ENCODE measurements around the gene TREML2. TPM values are rescaled to one million over a fixed set of nuclear protein-coding genes. Genes with fewer than 3 reads are reported as not detected.
"Not testable (repeated sequence)": the region's sequence is repeated elsewhere in the genome, so short reads cannot be mapped to it uniquely, and the experiment has no call there.

TREML2 gene, protein sequence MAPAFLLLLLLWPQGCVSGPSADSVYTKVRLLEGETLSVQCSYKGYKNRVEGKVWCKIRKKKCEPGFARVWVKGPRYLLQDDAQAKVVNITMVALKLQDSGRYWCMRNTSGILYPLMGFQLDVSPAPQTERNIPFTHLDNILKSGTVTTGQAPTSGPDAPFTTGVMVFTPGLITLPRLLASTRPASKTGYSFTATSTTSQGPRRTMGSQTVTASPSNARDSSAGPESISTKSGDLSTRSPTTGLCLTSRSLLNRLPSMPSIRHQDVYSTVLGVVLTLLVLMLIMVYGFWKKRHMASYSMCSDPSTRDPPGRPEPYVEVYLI
- not detected in 2 replicates for total RNA-seq

DNA sequence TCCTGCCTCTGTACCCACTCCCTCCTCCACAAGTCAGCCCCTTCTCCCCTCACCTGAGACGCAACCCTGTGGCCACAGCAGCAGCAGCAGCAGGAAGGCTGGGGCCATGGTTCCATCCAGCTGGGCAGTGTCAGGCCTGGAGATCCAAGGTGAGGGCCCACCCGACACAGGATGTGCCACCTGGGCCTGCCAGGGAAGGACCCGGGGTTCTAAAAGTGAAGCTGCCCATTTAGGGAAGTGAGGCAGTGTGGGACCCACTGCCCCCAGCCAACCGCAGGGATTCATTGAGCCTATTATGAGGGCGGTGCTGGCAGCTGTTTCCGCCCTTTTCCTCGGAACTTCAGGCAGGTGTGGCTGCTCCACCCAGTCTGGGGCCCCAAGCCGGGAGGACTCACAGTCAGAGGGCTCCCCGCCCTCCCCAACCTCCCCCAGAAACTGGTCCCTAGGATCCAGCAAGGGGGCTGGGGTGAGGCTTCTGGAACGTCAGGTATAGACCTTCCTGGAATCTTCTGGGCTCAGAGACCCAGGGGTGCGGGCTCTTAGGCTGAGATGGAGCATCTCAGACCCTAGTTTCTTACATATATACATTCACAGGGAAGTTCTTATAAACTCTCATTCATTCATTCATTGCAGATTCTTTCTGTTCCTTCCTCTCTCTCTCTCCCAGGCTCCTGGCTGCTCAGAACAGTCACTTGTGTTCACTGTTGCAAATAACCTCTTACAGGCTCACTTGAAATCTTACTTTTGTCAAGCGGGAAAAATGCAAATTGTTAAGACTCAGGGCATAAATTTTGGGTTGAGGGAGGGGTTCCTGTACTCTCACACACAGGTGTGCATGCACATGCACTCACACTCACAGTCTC lies at the start of gene TREML2:
Gene TREML2 (minus strand): TSS at position 249 of the 863 bp plus-strand sequence. CDS start 141 bp downstream, at position 108.
- no peak for DNase-seq (ENCODE audit: low read depth in 2 of 2)

DNA sequence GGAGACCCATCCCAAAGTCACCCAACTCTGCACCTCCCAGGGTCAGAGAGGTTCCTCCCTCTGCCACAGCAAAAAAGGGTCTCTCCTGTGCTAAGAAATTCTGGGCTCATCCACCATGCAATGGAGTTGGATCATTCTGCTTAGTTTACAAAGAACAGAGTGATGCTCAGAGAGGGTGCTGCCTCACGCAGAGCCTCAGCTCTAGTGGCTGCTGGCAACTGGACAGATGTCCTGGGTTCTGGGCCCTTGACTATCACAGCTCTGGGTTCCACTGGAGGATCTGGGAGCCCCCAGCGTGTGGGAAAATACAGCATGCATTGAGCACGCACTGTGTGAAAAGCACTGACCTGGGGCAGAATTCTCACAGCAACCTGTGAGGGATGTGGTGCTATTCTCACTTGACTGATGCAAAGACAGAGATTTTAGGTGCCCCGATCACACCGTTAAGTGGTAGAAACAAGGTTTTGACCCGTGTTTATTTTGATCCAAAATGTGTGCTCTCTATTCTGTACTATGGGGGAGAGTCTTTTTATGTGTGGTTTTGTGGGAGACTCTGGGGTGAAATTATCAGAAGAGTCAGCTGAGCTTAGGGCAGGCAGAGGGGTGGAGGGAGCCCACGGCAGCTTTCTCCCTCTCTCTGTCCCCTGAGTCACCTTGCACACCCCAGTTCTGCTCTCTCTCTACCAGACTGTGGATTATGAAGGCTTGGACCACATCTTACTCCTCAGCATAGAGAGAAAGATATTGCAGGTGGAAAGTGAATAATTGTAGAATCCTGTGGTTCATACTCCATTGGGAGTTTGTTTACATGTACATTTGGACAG lies 47.1 kb upstream of the TREML2 start:
- no peak for DNase-seq (ENCODE audit: low read depth in 2 of 2)

DNA sequence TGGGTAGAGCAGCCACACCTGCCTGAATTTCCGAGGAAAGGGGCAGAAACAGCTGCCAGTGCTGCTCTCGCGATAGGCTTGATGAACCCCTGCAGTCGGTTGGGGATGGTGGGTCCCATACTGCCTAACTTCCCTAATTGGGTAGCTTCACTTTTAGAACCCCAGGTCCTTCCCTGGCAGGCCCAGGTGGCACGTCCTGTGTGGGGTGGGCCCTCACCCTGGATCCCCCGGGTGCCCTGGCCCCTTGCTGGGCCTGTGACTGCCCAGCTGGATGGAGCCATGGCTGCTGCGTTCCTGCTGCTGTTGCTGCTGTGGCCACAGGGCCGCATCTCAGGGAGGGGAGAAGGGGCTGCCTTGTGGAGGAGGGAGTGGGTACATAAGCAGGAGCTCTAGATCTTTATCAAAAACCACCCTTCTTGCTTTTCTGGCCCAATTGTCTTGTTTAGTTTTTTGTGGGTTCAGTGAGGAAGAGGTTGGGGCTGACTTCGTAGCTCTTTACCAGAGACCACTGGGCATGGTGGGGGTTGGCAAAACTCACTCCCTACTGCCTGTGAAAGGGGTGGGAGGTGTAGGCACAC lies 46.4 kb upstream of the TREML2 start:
- no peak for DNase-seq (ENCODE audit: low read depth in 2 of 2)

DNA sequence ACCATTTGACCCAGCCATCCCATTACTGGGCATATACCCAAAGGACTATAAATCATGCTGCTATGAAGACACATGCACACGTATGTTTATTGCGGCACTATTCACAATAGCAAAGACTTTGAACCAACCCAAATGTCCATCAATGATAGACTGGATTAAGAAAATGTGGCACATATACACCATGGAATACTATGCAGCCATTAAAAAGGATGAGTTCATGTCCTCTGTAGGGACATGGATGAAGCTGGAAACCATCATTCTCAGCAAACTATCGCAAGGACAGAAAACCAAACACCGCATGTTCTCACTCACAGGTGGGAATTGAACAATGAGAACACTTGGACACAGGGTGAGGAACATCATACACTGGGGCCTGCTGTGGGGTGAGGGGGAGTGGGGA lies 45.6 kb upstream of the TREML2 start:
- not testable (repeated sequence) for DNase-seq (ENCODE audit: low read depth in 2 of 2)

DNA sequence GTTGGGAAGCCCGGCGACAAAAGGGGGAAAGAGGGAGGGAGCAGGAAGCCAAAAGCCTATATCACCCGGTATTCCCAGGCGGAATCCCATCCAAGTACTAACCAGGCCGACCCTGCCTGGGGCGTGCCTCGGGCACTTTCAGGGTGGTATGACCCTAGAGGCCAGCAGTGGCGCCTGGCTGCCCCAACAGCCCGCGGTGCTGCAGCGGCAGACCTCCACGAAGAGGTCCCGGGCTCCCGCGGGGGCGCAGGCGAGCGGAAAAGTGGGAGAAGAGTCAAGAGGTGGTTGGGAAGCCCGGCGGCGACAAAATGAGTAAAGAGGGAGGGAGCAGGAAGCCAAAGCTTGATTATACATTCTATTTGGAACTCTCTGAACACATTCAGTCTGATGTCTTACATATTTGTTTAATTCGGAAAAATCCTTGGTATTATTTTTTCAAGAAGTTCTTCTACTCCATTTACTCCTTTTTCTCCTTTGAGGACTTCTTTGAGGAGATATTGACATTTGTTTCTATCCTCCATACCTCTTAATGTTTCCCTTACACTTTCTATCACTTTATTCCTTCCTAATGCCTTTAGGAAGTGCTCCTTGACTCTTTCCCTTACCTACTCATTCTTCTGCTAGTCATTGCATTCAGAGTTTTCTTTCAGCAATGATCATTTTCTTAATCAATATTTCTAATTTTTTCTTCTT lies 38.7 kb upstream of the TREML2 start:
- no peak for DNase-seq (ENCODE audit: low read depth in 2 of 2)

DNA sequence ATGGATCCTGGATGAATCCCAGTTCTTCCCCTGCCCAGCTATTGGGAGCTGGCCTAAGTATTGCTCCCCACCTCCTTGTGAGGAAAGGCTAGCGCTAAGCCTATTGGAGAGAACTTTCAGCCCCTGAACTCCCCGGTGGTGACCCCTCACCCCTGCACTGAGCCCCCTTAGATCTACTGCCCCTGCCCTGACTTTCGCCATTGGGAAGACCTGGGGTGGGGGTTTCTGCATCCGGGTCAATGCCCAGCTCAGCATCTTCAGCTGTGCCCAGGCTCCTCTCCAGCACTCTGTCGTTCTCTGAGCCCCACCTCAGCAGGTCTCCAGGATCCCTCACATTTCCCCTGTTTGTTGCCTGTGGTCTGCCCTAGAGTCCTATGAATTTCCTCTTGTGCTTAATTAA lies 36.2 kb upstream of the TREML2 start:
- no peak for DNase-seq (ENCODE audit: low read depth in 2 of 2)

DNA sequence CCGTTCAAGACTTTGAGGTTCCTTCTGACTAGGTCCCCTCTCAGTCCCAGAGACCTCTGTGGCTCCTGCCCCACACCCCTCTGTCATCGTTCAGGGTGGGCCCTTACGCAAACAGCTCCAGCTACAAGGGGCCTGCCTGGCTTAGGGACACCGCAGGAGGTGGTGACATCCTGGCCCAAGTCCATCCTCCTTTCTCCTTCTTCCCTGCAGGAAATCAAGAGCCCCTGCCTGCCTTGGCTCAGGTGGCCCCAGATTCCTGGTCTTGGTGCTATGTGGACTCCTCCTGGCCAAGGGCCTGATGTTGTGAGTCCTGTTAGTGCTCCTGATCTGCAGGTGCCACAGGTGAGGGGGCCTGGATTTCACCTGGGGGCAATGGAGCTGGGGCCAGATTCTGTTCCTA lies 35.3 kb upstream of the TREML2 start:
- DNase-seq (ENCODE audit: low read depth in 2 of 2), result no peak

DNA sequence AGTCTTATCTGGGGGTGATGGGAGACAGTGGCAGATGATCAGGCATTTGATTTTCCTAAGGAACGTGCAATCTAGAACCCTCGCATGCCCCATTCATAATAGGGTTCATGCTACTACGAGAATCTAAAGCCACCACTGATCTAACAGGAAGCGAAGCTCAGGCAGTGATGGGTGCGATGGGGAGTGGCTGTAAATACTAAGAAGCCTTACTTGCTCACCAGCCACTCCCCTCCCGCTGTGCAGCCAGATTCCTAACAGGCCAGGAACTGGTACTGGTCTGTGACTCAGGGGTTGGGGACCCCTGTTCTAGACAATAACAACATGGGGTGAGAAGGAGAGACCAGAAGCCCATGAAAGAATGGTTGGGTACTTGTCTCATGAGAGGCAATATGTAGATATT lies 31.7 kb upstream of the TREML2 start:
- no peak for DNase-seq (ENCODE audit: low read depth in 2 of 2)

DNA sequence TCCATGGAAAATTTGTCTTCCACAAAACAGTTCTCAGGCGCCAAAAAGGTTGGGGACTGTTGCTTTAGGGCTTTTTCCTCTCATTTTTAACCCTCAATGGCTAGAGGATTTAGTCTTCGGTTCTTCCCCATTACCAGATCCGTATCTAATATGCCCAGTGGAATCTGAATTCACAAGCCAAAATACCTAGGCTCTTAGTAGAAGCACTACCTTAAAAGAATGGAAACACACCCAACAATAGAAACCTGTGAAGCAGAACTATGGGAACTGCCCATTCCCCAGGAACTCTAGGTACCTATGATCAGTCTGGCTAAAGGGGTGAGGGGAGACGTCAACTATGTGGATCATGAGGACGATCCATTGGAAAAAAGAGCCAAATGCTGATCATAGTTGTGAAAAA lies 30.3 kb upstream of the TREML2 start:
- DNase-seq (ENCODE audit: low read depth in 2 of 2), result no peak

DNA sequence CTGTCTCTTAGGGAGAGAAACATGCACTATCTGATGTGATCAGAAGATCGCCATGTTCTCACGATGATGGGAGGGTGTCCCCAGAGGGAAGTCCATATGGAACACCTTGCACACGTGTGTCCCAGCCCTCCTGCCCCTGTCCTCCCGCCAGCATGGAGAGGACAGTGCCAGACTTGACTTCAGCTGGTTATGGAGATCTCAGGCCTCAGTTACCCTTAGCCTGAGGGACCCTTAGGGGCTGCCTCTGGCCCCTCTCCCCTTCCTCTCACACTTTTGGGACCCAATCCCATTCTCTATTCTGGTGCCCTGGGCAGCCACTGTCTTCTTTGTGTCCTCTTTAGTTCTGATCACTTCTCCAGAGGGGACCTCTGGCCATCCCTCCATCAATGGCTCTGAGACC lies 28.8 kb upstream of the TREML2 start:
- DNase-seq (ENCODE audit: low read depth in 2 of 2), result no peak

DNA sequence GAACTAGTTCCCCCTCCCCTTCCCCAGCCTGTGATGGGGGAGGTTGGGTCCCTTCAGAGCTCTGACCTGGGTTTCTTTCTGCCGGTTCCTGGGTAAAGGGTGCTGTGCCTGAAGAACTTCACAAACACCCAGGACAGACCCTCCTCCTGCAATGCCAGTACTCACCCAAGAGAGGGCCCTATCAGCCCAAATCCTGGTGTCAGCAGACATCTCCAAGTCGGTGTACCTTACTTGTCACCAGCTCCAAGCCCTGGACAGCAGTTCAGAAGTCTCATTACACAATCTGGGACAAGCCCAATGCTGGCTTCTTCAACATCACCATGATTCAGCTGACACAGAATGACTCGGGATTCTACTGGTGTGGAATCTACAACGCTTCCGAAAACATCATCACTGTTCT lies 27.7 kb upstream of the TREML2 start:
- DNase-seq (ENCODE audit: low read depth in 2 of 2), result no peak

DNA sequence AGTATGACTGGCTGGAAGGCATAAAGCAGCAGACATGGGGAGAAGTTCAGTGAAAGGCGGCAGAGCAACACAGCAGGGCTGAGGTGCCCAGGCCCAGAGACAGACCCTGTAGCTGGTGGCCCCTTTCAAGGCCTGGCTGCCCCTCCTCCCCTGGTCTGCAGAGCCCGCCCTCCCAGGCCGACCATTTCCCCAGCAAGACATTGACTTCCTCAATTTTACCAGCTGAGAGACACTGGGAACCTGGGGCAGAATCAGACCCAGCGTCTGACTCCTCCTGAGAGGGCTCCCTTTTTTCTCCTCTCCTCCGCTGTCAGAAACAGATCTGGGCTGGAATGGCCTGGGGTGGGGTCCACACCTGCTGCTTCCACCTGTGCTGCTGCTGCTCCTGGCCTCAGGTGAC lies 27.1 kb upstream of the TREML2 start, which contains the start of gene TREML4:
Gene TREML4 (plus strand): TSS at position 254 of the 400 bp plus-strand sequence. CDS start 79 bp downstream, at position 333.
- no peak for DNase-seq (ENCODE audit: low read depth in 2 of 2)

DNA sequence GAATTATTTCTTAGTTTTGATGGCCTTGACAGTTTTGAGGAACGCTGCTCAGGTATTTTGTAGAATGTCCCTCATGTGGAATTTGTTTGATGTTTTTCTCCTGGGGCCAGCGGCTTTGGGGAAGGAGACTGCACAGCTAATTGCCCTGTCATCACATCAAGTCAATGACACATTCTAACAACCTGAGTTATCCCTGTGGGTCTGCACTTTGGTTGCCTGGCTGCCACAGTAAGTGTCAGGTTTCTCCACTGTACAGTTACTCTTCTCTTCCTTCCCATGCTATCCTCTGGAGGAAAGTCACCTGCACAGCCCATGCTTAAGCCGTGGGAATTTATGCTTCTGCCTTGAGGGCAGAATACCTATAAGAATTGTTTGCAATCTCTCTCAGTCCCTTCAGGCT lies 25.8 kb upstream of the TREML2 start:
- no peak for DNase-seq (ENCODE audit: low read depth in 2 of 2)

DNA sequence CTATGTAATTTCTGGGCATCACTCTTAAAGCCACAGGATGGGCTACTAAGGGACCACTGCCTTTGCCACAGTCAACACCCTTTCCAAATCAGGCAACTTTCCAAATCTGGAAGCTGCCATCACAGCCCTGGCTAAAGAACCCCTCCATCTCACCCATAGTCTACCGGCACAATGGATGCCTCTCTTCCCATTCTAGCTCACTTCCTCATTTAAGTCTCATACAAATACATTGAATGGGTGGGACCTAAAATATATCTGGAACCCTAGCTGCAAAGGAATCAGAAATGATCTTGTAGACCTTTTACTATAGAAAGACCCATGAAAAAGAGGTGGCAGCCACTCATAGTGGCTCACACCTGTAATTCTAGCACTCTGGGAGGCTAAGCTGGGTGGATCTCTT lies 23.9 kb upstream of the TREML2 start:
- no peak for DNase-seq (ENCODE audit: low read depth in 2 of 2)

DNA sequence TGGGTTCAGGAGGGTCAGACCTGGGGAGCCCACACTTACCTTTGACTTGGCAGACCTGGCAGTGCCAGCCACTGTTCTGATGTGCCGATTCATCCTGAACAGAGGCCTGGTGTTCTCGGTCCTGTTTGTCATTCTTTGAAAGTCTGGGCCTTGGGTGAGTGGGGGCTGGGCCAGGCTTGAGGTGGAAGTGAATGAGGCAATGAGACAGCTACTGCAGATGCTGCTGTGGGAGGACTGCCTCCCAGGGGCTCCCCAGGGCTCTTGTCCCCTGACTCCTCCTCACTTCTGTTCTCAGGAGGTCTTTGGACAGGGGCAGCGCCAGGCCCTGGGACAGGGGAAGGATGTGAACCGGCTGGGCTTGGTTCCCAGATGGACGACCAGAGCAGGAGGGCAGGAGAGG lies 21.6 kb upstream of the TREML2 start:
- no peak for DNase-seq (ENCODE audit: low read depth in 2 of 2)

DNA sequence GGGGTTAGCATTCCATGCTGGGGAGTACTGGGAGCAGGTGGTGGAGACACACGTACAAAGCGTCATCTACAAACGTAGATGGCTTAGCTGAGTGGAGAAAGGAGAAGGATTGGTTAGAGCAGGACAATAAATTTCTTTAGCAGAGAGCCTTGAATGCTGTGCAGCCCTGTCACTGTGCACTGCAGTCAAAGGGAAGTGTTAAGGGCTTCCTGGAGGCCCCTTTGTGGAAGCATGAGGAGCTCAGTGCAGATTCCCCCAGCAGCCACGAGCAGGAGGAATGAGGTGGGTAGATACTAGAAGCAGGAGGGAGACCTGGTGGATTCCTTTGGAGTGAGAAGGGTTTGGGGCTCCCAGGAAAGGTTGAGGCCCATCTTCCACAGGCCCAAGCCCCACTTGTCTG lies 21.1 kb upstream of the TREML2 start:
- no peak for DNase-seq (ENCODE audit: low read depth in 2 of 2)

DNA sequence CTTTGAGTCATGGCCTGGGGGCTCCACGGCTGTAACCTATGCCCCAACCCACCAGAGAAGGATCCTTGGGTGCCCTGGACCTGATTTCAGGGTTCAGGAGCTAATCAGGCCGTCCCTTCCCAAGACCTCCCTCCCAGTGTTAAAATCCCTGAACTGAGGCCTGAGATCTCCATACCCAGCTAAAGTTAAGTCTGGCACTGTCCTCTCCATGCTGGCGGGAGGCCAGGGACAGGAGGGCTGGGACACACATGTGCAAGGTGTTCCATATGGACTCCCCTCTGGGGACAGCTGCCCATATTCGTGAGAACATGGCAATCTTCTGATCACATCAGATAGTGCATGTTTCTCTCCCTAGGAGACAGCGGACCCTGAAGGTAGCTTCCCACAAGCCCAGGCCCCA lies 15.7 kb upstream of the TREML2 start:
- no peak for DNase-seq (ENCODE audit: low read depth in 2 of 2)

DNA sequence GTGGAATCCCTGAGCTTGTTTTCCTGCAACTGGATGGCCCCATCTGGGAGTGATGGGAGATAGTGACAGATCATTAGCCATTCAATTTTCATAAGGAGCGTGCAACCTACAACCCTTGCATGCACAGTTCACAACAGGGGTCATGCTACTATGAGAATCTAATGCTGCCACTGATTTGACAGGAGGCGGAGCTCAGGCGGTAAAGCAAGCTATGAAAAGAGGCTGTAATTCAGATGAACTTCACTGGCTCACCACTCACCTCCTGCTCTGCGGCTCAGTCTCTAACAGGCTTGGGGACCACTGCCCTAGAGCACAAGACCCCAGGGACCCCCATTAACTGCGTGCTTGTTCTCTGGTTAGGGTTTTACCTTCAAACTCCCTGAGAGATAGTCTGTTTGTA lies 14.8 kb upstream of the TREML2 start:
- no peak for DNase-seq (ENCODE audit: low read depth in 2 of 2)

DNA sequence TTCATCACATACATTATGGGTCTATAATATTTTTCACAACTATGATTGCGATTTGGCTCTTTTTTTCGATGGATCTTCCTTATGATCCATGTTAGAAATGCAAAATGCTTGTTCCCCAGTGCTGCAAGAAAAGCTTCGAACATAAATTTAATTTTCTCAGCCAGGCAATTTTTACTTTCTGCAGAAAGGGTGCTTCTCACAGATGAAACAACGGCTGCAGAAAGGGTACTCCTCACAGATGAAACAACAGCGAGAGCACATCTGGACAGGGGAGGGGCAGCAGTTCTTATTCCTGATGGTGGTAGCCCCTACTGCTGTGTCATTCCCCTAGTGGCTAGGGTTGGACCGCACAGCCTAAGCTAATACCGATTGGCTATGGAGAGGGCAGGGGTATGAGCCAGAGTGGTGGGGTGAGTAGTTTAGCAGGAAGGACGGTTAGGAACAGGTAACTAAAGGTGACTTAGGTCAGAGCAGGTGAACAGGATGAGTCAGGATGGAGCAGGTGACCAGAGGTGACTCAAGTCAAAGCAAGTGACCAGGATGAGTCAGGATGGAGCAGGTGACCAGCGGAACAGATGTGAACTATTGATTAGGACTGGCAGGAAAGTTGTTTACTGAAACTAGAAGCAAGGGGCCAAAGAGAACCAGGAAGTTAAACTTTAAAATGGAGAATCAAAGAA lies 13.8 kb upstream of the TREML2 start:
- no peak for DNase-seq (ENCODE audit: low read depth in 2 of 2)

DNA sequence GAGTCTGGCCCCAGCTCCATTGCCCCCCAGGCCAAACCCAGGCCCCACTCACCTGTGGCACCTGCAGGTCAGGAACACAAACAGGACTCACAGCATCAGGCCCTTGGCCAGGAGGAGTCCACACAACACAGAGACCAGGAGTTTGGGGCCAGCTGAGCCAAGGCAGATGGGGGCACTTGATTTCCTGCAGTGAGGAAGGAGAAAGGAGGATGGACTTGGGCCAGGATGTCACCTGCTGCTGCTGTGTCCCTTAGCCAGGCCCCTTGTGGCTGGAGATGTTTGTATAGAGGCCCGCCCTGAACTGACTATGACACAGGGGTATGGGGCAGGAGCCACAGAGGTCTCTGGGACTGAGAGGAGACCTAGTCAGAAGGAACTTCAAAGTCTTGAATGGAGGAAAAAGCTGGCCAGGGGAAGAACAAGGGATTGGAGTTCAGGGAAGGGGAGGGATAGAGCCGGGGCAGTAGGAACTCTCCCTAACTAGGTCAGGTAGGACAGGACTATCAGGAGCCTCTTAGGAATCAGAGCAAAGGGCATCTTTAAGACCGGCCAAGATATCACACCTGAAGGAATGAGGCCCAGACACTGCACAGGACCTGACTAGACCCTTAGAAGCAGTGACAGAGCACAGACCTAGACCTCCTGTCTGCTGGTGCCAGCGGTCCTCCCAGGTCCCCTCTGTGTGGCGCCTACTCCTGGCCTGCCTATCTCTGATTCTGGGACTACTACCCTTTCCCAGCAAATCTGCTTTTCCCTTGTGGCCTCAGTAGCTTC lies 8.8 kb upstream of the TREML2 start:
- DNase-seq (ENCODE audit: low read depth in 2 of 2), result no peak

Measured in dermis microvascular lymphatic vessel endothelial cell (primary cell).